HG03558 (cell line): ENCODE data around the gene EIF5B.
"Not testable (repeated sequence)": the region's sequence is repeated elsewhere in the genome, so short reads cannot be mapped to it uniquely, and the experiment has no call there.

Source experiments
- ATAC-seq: cut with Tn5 transposase; IDR thresholded peaks from one replicate; pipeline ENCODE4 v1.9.1; 2021; ENCODE audit warnings: moderate number of reproducible peaks; ENCODE audit not compliant: unreplicated experiment; ENCODE audit errors: extremely low read depth

The EIF5B gene

GRCh38 chr2:99368854-99369253 is 31.7 kb downstream of the EIF5B start:
- not testable (repeated sequence) for ATAC-seq

GRCh38 chr2:99373144-99373543 is 36.0 kb downstream of the EIF5B start:
- no peak for ATAC-seq

GRCh38 chr2:99374747-99375146 is 37.6 kb downstream of the EIF5B start:
- no peak for ATAC-seq

GRCh38 chr2:99376254-99376864 is 39.2 kb downstream of the EIF5B start:
- no peak for ATAC-seq

GRCh38 chr2:99377879-99378278 is 40.7 kb downstream of the EIF5B start:
- ATAC-seq = no peak

- ATAC-seq = no peak
These were observed 43.3 kb downstream of the EIF5B start for GRCh38 chr2:99380376-99381010.

- no peak for ATAC-seq
These were observed 45.0 kb downstream of the EIF5B start for GRCh38 chr2:99382143-99382542.

GRCh38 chr2:99386011-99386410 is 48.8 kb downstream of the EIF5B start:
- ATAC-seq = no peak

GRCh38 chr2:99388892-99389291 is 51.7 kb downstream of the EIF5B start:
- no peak for ATAC-seq

- ATAC-seq = no peak
These were observed 52.2 kb downstream of the EIF5B start for GRCh38 chr2:99389371-99389770.

GRCh38 chr2:99389946-99390345 is 52.8 kb downstream of the EIF5B start:
- ATAC-seq = no peak

GRCh38 chr2:99395589-99396130 is 58.5 kb downstream of the EIF5B start:
- no peak for ATAC-seq

GRCh38 chr2:99397266-99397920 is 60.2 kb downstream of the EIF5B start:
- no peak for ATAC-seq

GRCh38 chr2:99398303-99398702 is 61.1 kb downstream of the EIF5B start:
- no peak for ATAC-seq

GRCh38 chr2:99399063-99399462 is 61.9 kb downstream of the EIF5B start:
- ATAC-seq = no peak

- no peak for ATAC-seq
These were observed 62.6 kb downstream of the EIF5B start for GRCh38 chr2:99399795-99400194.

GRCh38 chr2:99401841-99402240 is 64.7 kb downstream of the EIF5B start:
- no peak for ATAC-seq

- no peak for ATAC-seq
These were observed 65.9 kb downstream of the EIF5B start for GRCh38 chr2:99403084-99403483.

GRCh38 chr2:99403524-99403923 is 66.3 kb downstream of the EIF5B start:
- ATAC-seq = no peak

- no peak for ATAC-seq
These were observed 67.0 kb downstream of the EIF5B start for GRCh38 chr2:99404039-99404796.
